ENCODE results near the gene SBNO2.

The SBNO2 gene

GRCh38 chr19:1073063-1073955 lies 100.8 kb downstream of the SBNO2 start:
- Histone ChIP-seq H3K4me1 (ENCODE audit: low read length) (peaks cover 26% of the 10 kb centered on the region), H4K20me1 (ENCODE audit: insufficient read depth, low read length) (0 out of 2 replicates have a peak, but pooled peaks cover 5% of the 10 kb centered on the region), H3K4me2 (ENCODE audit: low read depth, low read length) (no peak overlapping the region), H3K36me3 (replicated peaks; ENCODE audit: insufficient read depth, low read length) (peaks cover 6% of the 10 kb centered on the region), H3K9ac (ENCODE audit: low read length) (no peak overlapping the region), H3F3A (ENCODE audit: insufficient read depth, low read length) (peaks cover 49% of the 10 kb centered on the region), H3K27ac (ENCODE audit: low read length) (no peak overlapping the region), H2AFZ (ENCODE audit: low read length) (no peak overlapping the region), H3K9me2 (replicated peaks; ENCODE audit: insufficient read depth, low read length) (no peaks in the 10 kb centered on the region), H3K9me3 (replicated peaks; ENCODE audit: insufficient read depth, low read length) (no peaks in the 10 kb centered on the region), H3K79me2 (ENCODE audit: low read length) (peaks cover 83% of the 10 kb centered on the region), H3K27me3 (replicated peaks; ENCODE audit: insufficient read depth, low read length) (no peaks in the 10 kb centered on the region), H3K4me3 (ENCODE audit: low read length) (no peak overlapping the region)
- DNase-seq: no peak
- TF ChIP-seq EZH2 (optimal IDR thresholded peaks at IDR 0.05; ENCODE audit: low read depth, low read length) (no peak), EZH2phosphoT487 (IDR thresholded peaks at IDR 0.05; ENCODE audit: low read length) (no peak), CTCF (IDR thresholded peaks at IDR 0.05; ENCODE audit: low read length) (no peak)

- DNase-seq: no peak
- H3K4me1 ChIP-seq (ENCODE audit: low read length): peaks cover 22% of the 10 kb centered on the region
- H3K9ac ChIP-seq (ENCODE audit: low read length): no peak overlapping the region
- H2AFZ ChIP-seq (ENCODE audit: low read length): no peak overlapping the region
- H4K20me1 ChIP-seq (ENCODE audit: insufficient read depth, low read length): 0 out of 2 replicates have a peak, but pooled peaks cover 5% of the 10 kb centered on the region
- no peak overlapping the region for H3K4me3 ChIP-seq (ENCODE audit: low read length)
- no peak for TF ChIP-seq EZH2 (optimal IDR thresholded peaks at IDR 0.05; ENCODE audit: low read depth, low read length)
- no peak for TF ChIP-seq EZH2phosphoT487 (IDR thresholded peaks at IDR 0.05; ENCODE audit: low read length)
- TF ChIP-seq CTCF (IDR thresholded peaks at IDR 0.05; ENCODE audit: low read length): no peak
- no peak overlapping the region for H3K4me2 ChIP-seq (ENCODE audit: low read depth, low read length)
- peaks cover 57% of the 10 kb centered on the region for H3F3A ChIP-seq (ENCODE audit: insufficient read depth, low read length)
- H3K27ac ChIP-seq (ENCODE audit: low read length): no peak overlapping the region
- H3K9me2 ChIP-seq (replicated peaks; ENCODE audit: insufficient read depth, low read length): no peaks in the 10 kb centered on the region
- H3K79me2 ChIP-seq (ENCODE audit: low read length): peaks cover 84% of the 10 kb centered on the region
- H3K36me3 ChIP-seq (replicated peaks; ENCODE audit: insufficient read depth, low read length): peaks cover 6% of the 10 kb centered on the region; the same call in 1 of the 2 replicates
- H3K27me3 ChIP-seq (replicated peaks; ENCODE audit: insufficient read depth, low read length): no peaks in the 10 kb centered on the region
- H3K9me3 ChIP-seq (replicated peaks; ENCODE audit: insufficient read depth, low read length): no peaks in the 10 kb centered on the region
These were observed 101.6 kb downstream of the SBNO2 start for GRCh38 chr19:1072371-1073015.

GRCh38 chr19:1070931-1071791 lies 102.9 kb downstream of the SBNO2 start:
- Histone ChIP-seq H3K9me2 (replicated peaks; ENCODE audit: insufficient read depth, low read length) (no peaks in the 10 kb centered on the region), H3K9me3 (replicated peaks; ENCODE audit: insufficient read depth, low read length) (no peaks in the 10 kb centered on the region), H4K20me1 (ENCODE audit: insufficient read depth, low read length) (0 out of 2 replicates have a peak, but pooled peaks cover 5% of the 10 kb centered on the region), H3F3A (ENCODE audit: insufficient read depth, low read length) (peaks cover 58% of the 10 kb centered on the region), H3K27me3 (replicated peaks; ENCODE audit: insufficient read depth, low read length) (no peaks in the 10 kb centered on the region), H3K9ac (ENCODE audit: low read length) (no peak overlapping the region), H3K4me3 (ENCODE audit: low read length) (no peak overlapping the region), H3K27ac (ENCODE audit: low read length) (no peak overlapping the region), H3K4me2 (ENCODE audit: low read depth, low read length) (no peak overlapping the region), H3K4me1 (ENCODE audit: low read length) (peaks cover 18% of the 10 kb centered on the region), H3K36me3 (replicated peaks; ENCODE audit: insufficient read depth, low read length) (peaks cover 6% of the 10 kb centered on the region; the same call in 1 of the 2 replicates), H3K79me2 (ENCODE audit: low read length) (peaks cover 90% of the 10 kb centered on the region), H2AFZ (ENCODE audit: low read length) (no peak overlapping the region)
- TF ChIP-seq EZH2phosphoT487 (IDR thresholded peaks at IDR 0.05; ENCODE audit: low read length): no peak
- TF ChIP-seq CTCF (IDR thresholded peaks at IDR 0.05; ENCODE audit: low read length): no peak
- TF ChIP-seq EZH2 (optimal IDR thresholded peaks at IDR 0.05; ENCODE audit: low read depth, low read length): no peak
- DNase-seq: no peak
